WTC11 (cell line): ENCODE results near the gene TSPAN10. TPM values are rescaled to one million over a fixed set of nuclear protein-coding genes. Genes with fewer than 3 reads are reported as not detected.
A peak's percentile ranks its signal among the peaks of the same experiment; 100 is the strongest.

Experiments used
- ATAC-seq: fragments of 200-7000 bp; cut with Tn5 transposase; 2 replicates; pipeline ENCODE4 v1.10.0; 2021; ENCODE audit warnings: mild to moderate bottlenecking, moderate library complexity
- CTCF ChIA-PET: fragments of 300-600 bp; sonication (Branson Sonifier 250); formaldehyde crosslinking; loops from one replicate; lab custom pipeline; 2021; ENCODE audit warnings: antibody characterized with exemption; lab: Charles Lee
- POLR2A ChIA-PET: fragments of 350-600 bp; sonication (Branson Sonifier 250); formaldehyde crosslinking; loops from one replicate; lab custom pipeline; 2021; ENCODE audit warnings: antibody characterized with exemption; lab: Charles Lee
- DNase-seq: peaks from one replicate; pipeline ENCODE4 v3.0.0; 2021; ENCODE audit warnings: low spot score
- H3K27ac Mint-ChIP-seq: 2 replicates; pipeline ENCODE4 v1.8.0; 2021; ENCODE audit warnings: mixed read lengths
- H3K27me3 Mint-ChIP-seq: 2 replicates; pipeline ENCODE4 v1.8.0; 2021; ENCODE audit warnings: low read depth, mild to moderate bottlenecking, moderate library complexity, mixed read lengths
- H3K36me3 Mint-ChIP-seq: 2 replicates; pipeline ENCODE4 v1.8.0; 2021; ENCODE audit warnings: mixed read lengths
- H3K4me1 Mint-ChIP-seq: 2 replicates; pipeline ENCODE4 v1.8.0; 2022; ENCODE audit warnings: mixed read lengths
- H3K4me3 Mint-ChIP-seq: 2 replicates; pipeline ENCODE4 v1.8.0; 2021; ENCODE audit warnings: mild to moderate bottlenecking, moderate library complexity, mixed read lengths
- H3K9me3 Mint-ChIP-seq: 2 replicates; pipeline ENCODE4 v1.8.0; 2021; ENCODE audit warnings: mixed read lengths
- ATF1 ChIP-seq: sonication (generic); formaldehyde crosslinking; IDR thresholded peaks from 2 replicates; pipeline ENCODE4 v1.8.1; 2023; ENCODE audit warnings: mild to moderate bottlenecking, moderate library complexity, missing genetic modification reagents
- EMX1 ChIP-seq: fragments of 250-450 bp; sonication (Bioruptor Pico); IDR thresholded peaks from 2 replicates; pipeline ENCODE4 v1.8.0; 2021; ENCODE audit warnings: mild to moderate bottlenecking
- ESRRA ChIP-seq: sonication (generic); formaldehyde crosslinking; IDR thresholded peaks from 2 replicates; pipeline ENCODE4 v1.8.1; 2022; ENCODE audit warnings: mild to moderate bottlenecking, missing genetic modification reagents, borderline replicate concordance
- FOXJ3 ChIP-seq: sonication (generic); formaldehyde crosslinking; IDR thresholded peaks from 2 replicates; pipeline ENCODE4 v1.9.0; 2021; ENCODE audit warnings: missing genetic modification reagents, mild to moderate bottlenecking, borderline replicate concordance
- FOXK1 ChIP-seq: sonication (generic); formaldehyde crosslinking; IDR thresholded peaks from 2 replicates; pipeline ENCODE4 v1.8.0; 2022; ENCODE audit warnings: mild to moderate bottlenecking, moderate library complexity, missing genetic modification reagents
- IRF2 ChIP-seq: sonication (generic); formaldehyde crosslinking; IDR thresholded peaks from 2 replicates; pipeline ENCODE4 v1.8.0; 2022; ENCODE audit warnings: low read depth, missing genetic modification reagents, borderline replicate concordance
- JAZF1 ChIP-seq: fragments of 250-450 bp; sonication (Bioruptor Pico); IDR thresholded peaks from 2 replicates; pipeline ENCODE4 v1.9.0; 2021; ENCODE audit warnings: moderate library complexity, mild to moderate bottlenecking, inconsistent platforms
- NR1H2 ChIP-seq: sonication (generic); formaldehyde crosslinking; IDR thresholded peaks from 2 replicates; pipeline ENCODE4 v1.9.0; 2021; ENCODE audit warnings: mild to moderate bottlenecking, moderate library complexity, missing genetic modification reagents
- NR2C2 ChIP-seq: sonication (generic); formaldehyde crosslinking; IDR thresholded peaks from 2 replicates; pipeline ENCODE4 v1.8.0; 2022; ENCODE audit warnings: mild to moderate bottlenecking, missing genetic modification reagents
- PRRX2 ChIP-seq: fragments of 250-450 bp; sonication (Bioruptor Pico); IDR thresholded peaks from 2 replicates; pipeline ENCODE4 v1.8.0; 2021; ENCODE audit warnings: mild to moderate bottlenecking
- TP53 ChIP-seq: sonication (generic); formaldehyde crosslinking; IDR thresholded peaks from 2 replicates; pipeline ENCODE4 v1.8.1; 2023; ENCODE audit warnings: mild to moderate bottlenecking, missing genetic modification reagents
- ZNF121 ChIP-seq: sonication (generic); formaldehyde crosslinking; IDR thresholded peaks from 2 replicates; pipeline ENCODE4 v1.8.0; 2023; ENCODE audit warnings: missing genetic modification reagents
- total RNA-seq: library from RNA; stranded (reverse); gene quantifications from 3 replicates; pipeline ENCODE4 v1.2.3, GENCODE V29; 2021
- TF ChIP-seq, protein P1 (sequence below): fragments of 250-450 bp; sonication (Bioruptor Pico); conservative IDR thresholded peaks from 2 replicates; pipeline ENCODE4 v1.9.0; 2021; ENCODE audit warnings: mild to moderate bottlenecking
- TF ChIP-seq, protein P2 (sequence below): sonication (generic); formaldehyde crosslinking; IDR thresholded peaks from 2 replicates; pipeline ENCODE4 v1.8.0; 2022; ENCODE audit warnings: missing genetic modification reagents
- TF ChIP-seq, protein P3 (sequence below): fragments of 200-600 bp; IDR thresholded peaks from 2 replicates; pipeline ENCODE4 v1.8.0; 2022; ENCODE audit warnings: antibody characterized with exemption
- TF ChIP-seq, protein P4 (sequence below): sonication (generic); formaldehyde crosslinking; IDR thresholded peaks from 2 replicates; pipeline ENCODE4 v1.8.0; 2022; ENCODE audit warnings: mild to moderate bottlenecking, missing genetic modification reagents
- TF ChIP-seq, protein P5 (sequence below): fragments of 250-450 bp; sonication (Bioruptor Pico); IDR thresholded peaks from 2 replicates; pipeline ENCODE4 v1.9.0; 2021; ENCODE audit warnings: mild to moderate bottlenecking

The TSPAN10 gene
- total RNA-seq, 1 experiment from 2014 or later: 1.5 TPM

DNA sequence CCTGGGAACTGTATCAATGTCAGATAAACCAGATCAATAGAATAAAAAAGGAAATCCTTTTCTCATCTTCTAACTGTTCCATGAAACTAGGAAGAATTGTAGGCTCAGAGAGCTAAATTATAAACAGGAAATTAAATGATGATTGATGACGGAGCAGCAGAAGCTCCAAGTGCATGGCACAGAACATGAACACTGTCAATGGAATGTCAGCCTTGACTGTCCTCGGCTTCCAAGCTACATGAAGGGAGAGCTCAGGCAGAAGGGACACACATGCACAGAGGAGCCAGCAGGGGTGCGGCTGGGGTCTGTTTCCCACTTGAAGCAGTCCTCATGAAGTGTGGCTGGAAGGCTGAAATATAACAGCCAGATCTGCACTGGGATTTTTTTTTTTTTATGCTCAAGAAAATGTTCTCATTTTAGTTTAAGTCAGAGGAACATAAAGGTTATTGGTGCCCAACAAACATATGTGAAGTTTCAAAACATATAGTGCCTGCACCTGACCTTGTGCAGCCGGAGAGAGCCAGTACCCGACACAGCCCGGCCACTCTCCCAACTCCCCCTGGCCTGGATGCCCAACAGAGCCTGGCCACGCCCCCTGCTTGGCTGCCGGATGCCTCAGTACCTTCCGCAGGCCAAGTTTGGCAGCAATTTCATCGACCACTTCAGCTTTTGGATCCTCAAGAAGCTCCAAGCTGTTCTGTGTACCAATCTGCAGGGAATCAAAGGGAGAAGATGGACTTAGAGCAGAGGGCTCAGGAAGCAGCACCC is 37.1 kb upstream of the TSPAN10 start:
- Mint-ChIP-seq H3K4me1 (no peaks in the 10 kb centered on the region), H3K27ac (no peak overlapping the region), H3K27me3 (no peaks in the 10 kb centered on the region), H3K9me3 (no peaks in the 10 kb centered on the region), H3K36me3 (peaks cover 53% of the 10 kb centered on the region), H3K4me3 (no peak overlapping the region)
- CTCF ChIA-PET: interaction anchor here (1.3 to 1.6 kb wide), 3 partner anchors 20 to 438 kb away, joined by 3 to 5 read pairs (median 4); partner anchors contain the start of gene DCXR
- TF ChIP-seq, protein P1, sequence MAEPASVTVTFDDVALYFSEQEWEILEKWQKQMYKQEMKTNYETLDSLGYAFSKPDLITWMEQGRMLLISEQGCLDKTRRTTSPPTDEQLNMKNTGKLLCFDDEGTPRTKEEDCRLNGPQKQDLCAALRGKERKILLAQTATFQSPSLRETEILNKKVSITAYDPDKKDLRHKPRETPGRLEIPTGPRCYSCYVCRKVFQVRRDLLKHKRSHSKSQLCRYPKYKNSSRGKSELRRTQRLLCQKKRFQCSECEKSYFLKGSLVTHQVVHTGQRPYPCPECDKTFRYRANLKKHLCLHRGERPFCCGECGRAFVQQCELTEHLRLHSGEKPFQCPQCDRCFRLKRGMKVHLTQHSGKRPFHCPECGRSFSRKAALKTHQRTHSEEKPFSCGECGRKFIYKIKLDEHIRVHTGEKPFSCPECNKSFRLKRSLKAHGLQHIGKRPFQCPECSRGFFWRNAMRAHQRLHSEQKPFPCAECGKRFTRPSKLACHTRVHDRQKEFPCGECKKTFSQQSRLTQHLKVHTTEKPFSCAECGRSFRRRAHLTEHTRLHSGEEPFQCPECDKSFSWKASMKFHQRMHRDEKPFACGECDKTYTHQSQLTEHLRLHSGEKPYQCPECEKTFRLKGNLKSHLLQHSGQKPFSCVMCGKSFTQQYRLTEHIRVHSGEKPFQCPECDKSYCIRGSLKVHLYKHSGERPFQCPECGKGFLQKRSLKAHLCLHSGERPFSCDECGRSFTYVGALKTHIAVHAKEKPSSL (CRISPR knock-in tag): no peak
- TF ChIP-seq ZNF121 (CRISPR knock-in tag) (no peak), JAZF1 (CRISPR knock-in tag) (no peak), FOXJ3 (CRISPR knock-in tag) (no peak), IRF2 (CRISPR knock-in tag) (no peak), TP53 (CRISPR knock-in tag) (no peak), NR1H2 (CRISPR knock-in tag) (no peak), ATF1 (no peak), NR2C2 (CRISPR knock-in tag) (no peak), FOXK1 (CRISPR knock-in tag) (no peak), ESRRA (CRISPR knock-in tag) (no peak), PRRX2 (CRISPR knock-in tag) (no peak)
- TF ChIP-seq, protein P2, sequence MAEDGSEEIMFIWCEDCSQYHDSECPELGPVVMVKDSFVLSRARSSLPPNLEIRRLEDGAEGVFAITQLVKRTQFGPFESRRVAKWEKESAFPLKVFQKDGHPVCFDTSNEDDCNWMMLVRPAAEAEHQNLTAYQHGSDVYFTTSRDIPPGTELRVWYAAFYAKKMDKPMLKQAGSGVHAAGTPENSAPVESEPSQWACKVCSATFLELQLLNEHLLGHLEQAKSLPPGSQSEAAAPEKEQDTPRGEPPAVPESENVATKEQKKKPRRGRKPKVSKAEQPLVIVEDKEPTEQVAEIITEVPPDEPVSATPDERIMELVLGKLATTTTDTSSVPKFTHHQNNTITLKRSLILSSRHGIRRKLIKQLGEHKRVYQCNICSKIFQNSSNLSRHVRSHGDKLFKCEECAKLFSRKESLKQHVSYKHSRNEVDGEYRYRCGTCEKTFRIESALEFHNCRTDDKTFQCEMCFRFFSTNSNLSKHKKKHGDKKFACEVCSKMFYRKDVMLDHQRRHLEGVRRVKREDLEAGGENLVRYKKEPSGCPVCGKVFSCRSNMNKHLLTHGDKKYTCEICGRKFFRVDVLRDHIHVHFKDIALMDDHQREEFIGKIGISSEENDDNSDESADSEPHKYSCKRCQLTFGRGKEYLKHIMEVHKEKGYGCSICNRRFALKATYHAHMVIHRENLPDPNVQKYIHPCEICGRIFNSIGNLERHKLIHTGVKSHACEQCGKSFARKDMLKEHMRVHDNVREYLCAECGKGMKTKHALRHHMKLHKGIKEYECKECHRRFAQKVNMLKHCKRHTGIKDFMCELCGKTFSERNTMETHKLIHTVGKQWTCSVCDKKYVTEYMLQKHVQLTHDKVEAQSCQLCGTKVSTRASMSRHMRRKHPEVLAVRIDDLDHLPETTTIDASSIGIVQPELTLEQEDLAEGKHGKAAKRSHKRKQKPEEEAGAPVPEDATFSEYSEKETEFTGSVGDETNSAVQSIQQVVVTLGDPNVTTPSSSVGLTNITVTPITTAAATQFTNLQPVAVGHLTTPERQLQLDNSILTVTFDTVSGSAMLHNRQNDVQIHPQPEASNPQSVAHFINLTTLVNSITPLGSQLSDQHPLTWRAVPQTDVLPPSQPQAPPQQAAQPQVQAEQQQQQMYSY (CRISPR knock-in tag): no peak
- TF ChIP-seq, protein P3, sequence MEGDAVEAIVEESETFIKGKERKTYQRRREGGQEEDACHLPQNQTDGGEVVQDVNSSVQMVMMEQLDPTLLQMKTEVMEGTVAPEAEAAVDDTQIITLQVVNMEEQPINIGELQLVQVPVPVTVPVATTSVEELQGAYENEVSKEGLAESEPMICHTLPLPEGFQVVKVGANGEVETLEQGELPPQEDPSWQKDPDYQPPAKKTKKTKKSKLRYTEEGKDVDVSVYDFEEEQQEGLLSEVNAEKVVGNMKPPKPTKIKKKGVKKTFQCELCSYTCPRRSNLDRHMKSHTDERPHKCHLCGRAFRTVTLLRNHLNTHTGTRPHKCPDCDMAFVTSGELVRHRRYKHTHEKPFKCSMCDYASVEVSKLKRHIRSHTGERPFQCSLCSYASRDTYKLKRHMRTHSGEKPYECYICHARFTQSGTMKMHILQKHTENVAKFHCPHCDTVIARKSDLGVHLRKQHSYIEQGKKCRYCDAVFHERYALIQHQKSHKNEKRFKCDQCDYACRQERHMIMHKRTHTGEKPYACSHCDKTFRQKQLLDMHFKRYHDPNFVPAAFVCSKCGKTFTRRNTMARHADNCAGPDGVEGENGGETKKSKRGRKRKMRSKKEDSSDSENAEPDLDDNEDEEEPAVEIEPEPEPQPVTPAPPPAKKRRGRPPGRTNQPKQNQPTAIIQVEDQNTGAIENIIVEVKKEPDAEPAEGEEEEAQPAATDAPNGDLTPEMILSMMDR: no peak
- TF ChIP-seq, protein P4, sequence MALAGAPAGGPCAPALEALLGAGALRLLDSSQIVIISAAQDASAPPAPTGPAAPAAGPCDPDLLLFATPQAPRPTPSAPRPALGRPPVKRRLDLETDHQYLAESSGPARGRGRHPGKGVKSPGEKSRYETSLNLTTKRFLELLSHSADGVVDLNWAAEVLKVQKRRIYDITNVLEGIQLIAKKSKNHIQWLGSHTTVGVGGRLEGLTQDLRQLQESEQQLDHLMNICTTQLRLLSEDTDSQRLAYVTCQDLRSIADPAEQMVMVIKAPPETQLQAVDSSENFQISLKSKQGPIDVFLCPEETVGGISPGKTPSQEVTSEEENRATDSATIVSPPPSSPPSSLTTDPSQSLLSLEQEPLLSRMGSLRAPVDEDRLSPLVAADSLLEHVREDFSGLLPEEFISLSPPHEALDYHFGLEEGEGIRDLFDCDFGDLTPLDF: no peak
- no peak for DNase-seq
- ATAC-seq: no peak
- POLR2A ChIA-PET: interaction anchor here (0.5 kb wide), 1 partner anchor 15 kb away, joined by 3 read pairs; no protein-coding TSS in a partner anchor

DNA sequence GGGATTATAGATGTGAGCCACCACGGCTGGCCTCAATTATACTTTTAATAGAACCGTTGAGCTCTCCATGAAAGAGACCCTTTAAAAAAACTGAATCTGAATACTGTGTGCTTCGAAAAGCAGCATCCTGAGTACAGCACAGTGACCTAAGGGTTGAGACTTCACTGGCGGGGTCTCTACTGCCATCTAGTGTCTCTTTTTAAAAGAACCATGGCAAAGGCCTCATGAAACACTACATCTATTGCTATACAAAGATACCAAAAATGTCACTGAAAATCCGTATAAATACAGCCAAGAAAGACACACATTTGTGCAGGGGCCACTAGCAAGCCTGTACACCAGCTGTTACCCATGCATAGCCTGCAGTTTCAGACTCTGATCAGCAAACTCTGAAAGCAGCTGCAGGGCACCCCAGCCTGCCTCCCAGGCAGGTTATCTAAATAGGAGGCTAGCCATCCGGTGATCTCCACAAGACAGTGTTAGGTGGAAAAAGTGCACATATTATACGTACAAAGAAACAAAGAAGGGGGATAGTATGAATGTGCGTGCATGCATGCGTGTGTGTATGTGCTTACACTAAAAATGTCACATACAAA is 35.4 kb upstream of the TSPAN10 start:
- CTCF ChIA-PET: interaction anchor here (0.8 to 1.6 kb wide), 7 partner anchors 22 to 436 kb away, joined by 3 to 5 read pairs (median 4); partner anchors contain the start of genes DCXR and FAAP100
- H3K4me3 Mint-ChIP-seq: no peak overlapping the region
- no peaks in the 10 kb centered on the region for H3K27me3 Mint-ChIP-seq

More for the DNA sequence above, 35.4 kb upstream of the TSPAN10 start:
- Mint-ChIP-seq H3K4me1 (no peaks in the 10 kb centered on the region), H3K27ac (peak overlapping the region; percentile 32; the same call in 1 of the 2 replicates), H3K36me3 (peaks cover 53% of the 10 kb centered on the region), H3K9me3 (no peaks in the 10 kb centered on the region)
- TF ChIP-seq EMX1 (CRISPR knock-in tag) (no peak), FOXK1 (CRISPR knock-in tag) (no peak)
- TF ChIP-seq, protein P5, sequence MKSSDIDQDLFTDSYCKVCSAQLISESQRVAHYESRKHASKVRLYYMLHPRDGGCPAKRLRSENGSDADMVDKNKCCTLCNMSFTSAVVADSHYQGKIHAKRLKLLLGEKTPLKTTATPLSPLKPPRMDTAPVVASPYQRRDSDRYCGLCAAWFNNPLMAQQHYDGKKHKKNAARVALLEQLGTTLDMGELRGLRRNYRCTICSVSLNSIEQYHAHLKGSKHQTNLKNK (CRISPR knock-in tag): no peak
- TF ChIP-seq, protein P3: peak; percentile 29; the same call in 1 of the 2 replicates
- DNase-seq: peak; percentile 20
- ATAC-seq: peak; percentile 86
- POLR2A ChIA-PET: no interaction called here
